Smooth muscle cell (in vitro differentiated cells): ENCODE measurements around the gene PACRGL. TPM values are rescaled to one million over a fixed set of nuclear protein-coding genes. Genes with fewer than 3 reads are reported as not detected.

Experiments
- DNase-seq: peaks from one replicate; lab custom pipeline; 2025; ENCODE audit not compliant: unreplicated experiment; lab: John Stamatoyannopoulos, UW
- H2AFZ ChIP-seq: fragments of 200-600 bp; sonication (generic); 2 replicates; pipeline ENCODE4 v1.6.0; 2016; ENCODE audit warnings: antibody characterized with exemption, low read depth, mild to moderate bottlenecking
- H3F3A ChIP-seq: fragments of 200-600 bp; sonication (generic); 2 replicates; pipeline ENCODE4 v1.6.0; 2017; ENCODE audit warnings: antibody characterized with exemption, low read depth
- H3K27ac ChIP-seq: fragments of 200-600 bp; sonication (generic); 2 replicates; pipeline ENCODE4 v1.5.1; 2016; ENCODE audit warnings: low read depth, mild to moderate bottlenecking
- H3K27me3 ChIP-seq: fragments of 200-600 bp; sonication (generic); 2 replicates; pipeline ENCODE4 v1.6.1; 2016; ENCODE audit warnings: low read depth, mild to moderate bottlenecking
- H3K36me3 ChIP-seq: fragments of 200-600 bp; sonication (generic); 2 replicates; pipeline ENCODE4 v1.5.1; 2016; ENCODE audit warnings: low read depth
- H3K4me1 ChIP-seq: fragments of 200-600 bp; sonication (generic); 2 replicates; pipeline ENCODE4 v1.5.1; 2016; ENCODE audit warnings: low read depth
- H3K4me2 ChIP-seq: fragments of 200-600 bp; sonication (generic); 2 replicates; pipeline ENCODE4 v1.6.0; 2016; ENCODE audit warnings: mild to moderate bottlenecking
- H3K4me3 ChIP-seq: fragments of 200-600 bp; sonication (generic); 2 replicates; pipeline ENCODE4 v1.5.1; 2016; ENCODE audit warnings: mild to moderate bottlenecking
- H3K79me2 ChIP-seq: fragments of 200-600 bp; sonication (generic); 2 replicates; pipeline ENCODE4 v1.6.0; 2016; ENCODE audit warnings: low read depth, mild to moderate bottlenecking
- H3K9ac ChIP-seq: fragments of 200-600 bp; sonication (generic); 2 replicates; pipeline ENCODE4 v1.6.0; 2016; ENCODE audit warnings: low read depth
- H3K9me3 ChIP-seq: fragments of 200-600 bp; sonication (generic); replicated peaks from 2 replicates; pipeline ENCODE4 v1.5.1; 2016; ENCODE audit warnings: low read depth
- H4K20me1 ChIP-seq: fragments of 200-600 bp; sonication (generic); 2 replicates; pipeline ENCODE4 v1.6.0; 2016; ENCODE audit warnings: low read depth
- WGBS: methylation state at CpG from one replicate; pipeline ENCODE4 v1.1.7; 2016; ENCODE audit warnings: low lambda C conversion rate; 5-methylcytosine and 5-hydroxymethylcytosine counted together
- polyA plus RNA-seq: library from polyadenylated mRNA; unstranded; fragments of >200 nt; fragmentation: Nextera tagmentation; extraction: Ambion mirVana; gene quantifications from 2 replicates; pipeline ENCODE4 v1.2.1, GENCODE V29; 2016
- total RNA-seq: library from RNA; depleted of rRNA; stranded (reverse); fragments of >200 nt; gene quantifications from 2 replicates; pipeline ENCODE4 v1.2.3, GENCODE V29; 2014
- TF ChIP-seq, protein P1 (sequence below): fragments of 200-600 bp; sonication (generic); IDR thresholded peaks from 2 replicates; pipeline ENCODE4 v1.5.1; 2017; ENCODE audit warnings: borderline replicate concordance, mild to moderate bottlenecking, antibody characterized with exemption; ENCODE audit not compliant: insufficient read depth, poor library complexity, severe bottlenecking

Gene PACRGL
- total and polyA plus RNA-seq, 2 experiments from 2014 or later, result 9.1 to 19.9 TPM

DNA sequence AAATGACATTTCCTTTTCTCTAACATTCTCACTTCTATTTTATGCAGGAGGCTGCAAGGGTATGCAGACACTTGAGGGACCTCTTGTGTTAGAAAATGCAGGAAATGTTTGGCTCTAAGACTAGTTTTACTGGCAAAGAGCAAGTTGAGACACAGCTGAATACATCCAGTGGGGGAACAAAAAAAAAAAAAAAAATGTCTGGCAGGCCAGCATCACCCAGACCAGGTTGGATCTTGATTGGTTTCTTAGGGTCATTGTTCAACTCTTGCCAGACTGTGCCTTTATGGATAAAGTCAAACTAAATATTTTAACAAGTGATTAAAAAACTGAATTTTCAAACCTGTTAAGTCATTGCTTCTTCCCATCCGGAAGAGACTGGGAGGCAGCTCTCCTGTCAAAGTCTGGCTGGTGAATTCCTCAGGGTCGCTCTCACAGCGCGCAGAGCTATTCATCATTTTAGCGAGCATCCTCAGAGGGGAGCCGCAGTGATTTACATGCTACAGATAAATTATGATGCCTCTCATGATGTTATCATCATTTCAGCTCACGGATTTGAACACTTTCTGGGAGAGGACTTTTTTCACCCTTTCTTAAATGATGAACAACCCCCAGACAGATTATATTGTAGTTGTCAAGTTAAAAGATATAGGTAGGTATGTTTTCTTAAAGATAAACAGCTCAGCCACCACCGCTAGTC is 23.6 kb upstream of the PACRGL start:
- DNase-seq, result no peak
- Histone ChIP-seq H3K4me3 (no peak overlapping the region), H4K20me1 (no peaks in the 10 kb centered on the region), H3K9ac (no peak overlapping the region), H3K36me3 (no peaks in the 10 kb centered on the region), H3K79me2 (no peaks in the 10 kb centered on the region), H3K27ac (no peak overlapping the region), H3K4me1 (no peaks in the 10 kb centered on the region), H3K27me3 (no peaks in the 10 kb centered on the region), H3K4me2 (no peak overlapping the region), H2AFZ (no peak overlapping the region), H3K9me3 (no peaks in the 10 kb centered on the region), H3F3A (no peaks in the 10 kb centered on the region)
- 71% methylated on average over 8 of the region's 8 CpGs for WGBS
- TF ChIP-seq, protein P1, sequence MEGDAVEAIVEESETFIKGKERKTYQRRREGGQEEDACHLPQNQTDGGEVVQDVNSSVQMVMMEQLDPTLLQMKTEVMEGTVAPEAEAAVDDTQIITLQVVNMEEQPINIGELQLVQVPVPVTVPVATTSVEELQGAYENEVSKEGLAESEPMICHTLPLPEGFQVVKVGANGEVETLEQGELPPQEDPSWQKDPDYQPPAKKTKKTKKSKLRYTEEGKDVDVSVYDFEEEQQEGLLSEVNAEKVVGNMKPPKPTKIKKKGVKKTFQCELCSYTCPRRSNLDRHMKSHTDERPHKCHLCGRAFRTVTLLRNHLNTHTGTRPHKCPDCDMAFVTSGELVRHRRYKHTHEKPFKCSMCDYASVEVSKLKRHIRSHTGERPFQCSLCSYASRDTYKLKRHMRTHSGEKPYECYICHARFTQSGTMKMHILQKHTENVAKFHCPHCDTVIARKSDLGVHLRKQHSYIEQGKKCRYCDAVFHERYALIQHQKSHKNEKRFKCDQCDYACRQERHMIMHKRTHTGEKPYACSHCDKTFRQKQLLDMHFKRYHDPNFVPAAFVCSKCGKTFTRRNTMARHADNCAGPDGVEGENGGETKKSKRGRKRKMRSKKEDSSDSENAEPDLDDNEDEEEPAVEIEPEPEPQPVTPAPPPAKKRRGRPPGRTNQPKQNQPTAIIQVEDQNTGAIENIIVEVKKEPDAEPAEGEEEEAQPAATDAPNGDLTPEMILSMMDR, result no peak

DNA sequence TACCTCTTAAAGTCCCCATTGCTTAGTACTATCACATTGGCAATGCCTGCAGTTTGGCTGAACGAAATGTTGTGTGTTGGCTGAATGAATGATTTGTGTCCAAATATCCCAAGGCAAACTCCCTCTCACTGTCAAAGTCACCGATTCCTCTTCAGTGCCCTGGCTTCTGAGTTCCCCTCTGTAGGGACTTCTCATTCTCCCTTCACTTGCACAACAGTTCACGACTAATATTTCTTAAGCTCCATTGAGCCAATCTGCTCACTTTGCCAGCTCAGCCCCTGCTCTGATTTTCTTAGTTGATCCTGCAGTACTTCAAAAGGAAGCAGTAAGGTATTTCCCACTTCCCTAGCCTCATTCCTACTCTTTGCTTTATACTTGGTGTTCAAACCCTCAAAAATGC is 21.9 kb upstream of the PACRGL start:
- no peak overlapping the region for H3K9ac ChIP-seq
- WGBS, result 96% methylated on average over 3 of the region's 3 CpGs
- H3K27me3 ChIP-seq, result no peaks in the 10 kb centered on the region
- H3K4me3 ChIP-seq, result no peak overlapping the region
- no peaks in the 10 kb centered on the region for H3K79me2 ChIP-seq
- H3K27ac ChIP-seq, result no peak overlapping the region
- TF ChIP-seq, protein P1, result no peak
- no peaks in the 10 kb centered on the region for H4K20me1 ChIP-seq
- no peaks in the 10 kb centered on the region for H3K4me1 ChIP-seq
- no peak overlapping the region for H3K4me2 ChIP-seq
- H3K36me3 ChIP-seq, result no peaks in the 10 kb centered on the region
- H2AFZ ChIP-seq, result no peak overlapping the region
- no peaks in the 10 kb centered on the region for H3F3A ChIP-seq
- DNase-seq, result no peak
- no peaks in the 10 kb centered on the region for H3K9me3 ChIP-seq

DNA sequence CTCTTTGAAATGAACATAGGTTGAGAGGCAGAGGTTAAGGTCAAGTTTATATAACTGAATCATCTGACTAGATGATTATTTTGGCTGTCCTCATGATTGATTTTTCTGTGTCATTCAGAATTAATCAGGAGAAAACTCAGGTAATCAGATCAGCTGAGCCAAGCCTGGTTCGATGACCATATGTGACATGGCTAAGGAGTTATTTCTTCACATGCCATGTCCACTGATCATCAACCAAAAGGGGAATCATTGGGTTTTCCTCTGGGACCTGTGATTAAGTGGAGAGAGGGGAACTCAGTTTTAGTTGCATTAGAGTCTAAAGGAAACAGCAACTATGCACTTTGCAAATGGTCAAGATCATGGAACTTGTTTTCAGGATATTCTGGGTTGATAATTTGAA is 20.3 kb upstream of the PACRGL start:
- no peak overlapping the region for H3K4me2 ChIP-seq
- DNase-seq, result no peak
- WGBS, result 87% methylated on average over 1 of the region's 1 CpG
- no peak overlapping the region for H3K4me3 ChIP-seq
- H4K20me1 ChIP-seq, result no peaks in the 10 kb centered on the region
- no peaks in the 10 kb centered on the region for H3K36me3 ChIP-seq
- no peaks in the 10 kb centered on the region for H3K9me3 ChIP-seq
- TF ChIP-seq, protein P1, result no peak
- no peaks in the 10 kb centered on the region for H3K4me1 ChIP-seq
- no peaks in the 10 kb centered on the region for H3K79me2 ChIP-seq
- no peak overlapping the region for H3K27ac ChIP-seq
- no peak overlapping the region for H3K9ac ChIP-seq
- H3K27me3 ChIP-seq, result no peaks in the 10 kb centered on the region
- H3F3A ChIP-seq, result no peaks in the 10 kb centered on the region
- no peak overlapping the region for H2AFZ ChIP-seq

DNA sequence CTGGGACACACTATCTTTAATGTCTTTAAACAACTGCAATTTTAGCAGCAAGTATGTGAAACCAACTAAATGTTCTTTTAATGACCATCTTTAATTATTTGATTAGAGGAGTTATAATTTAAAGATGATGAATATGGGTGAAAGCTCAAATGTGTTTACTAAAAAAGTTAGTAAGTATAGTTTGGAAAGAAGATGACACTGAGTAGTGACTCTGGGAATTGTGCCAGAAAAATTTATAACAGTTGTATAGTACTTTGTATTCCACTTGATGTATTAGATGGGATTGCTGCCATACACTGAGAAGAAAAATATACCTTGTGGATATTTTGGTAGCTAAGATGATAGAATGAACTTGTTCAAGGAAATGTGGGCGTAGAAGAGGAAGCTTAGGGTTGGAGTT is 19.5 kb upstream of the PACRGL start:
- TF ChIP-seq, protein P1, result no peak
- no peaks in the 10 kb centered on the region for H3K36me3 ChIP-seq
- no peak overlapping the region for H2AFZ ChIP-seq
- DNase-seq, result no peak
- H3K79me2 ChIP-seq, result no peaks in the 10 kb centered on the region
- H3K4me2 ChIP-seq, result no peak overlapping the region
- H3F3A ChIP-seq, result no peaks in the 10 kb centered on the region
- WGBS, result 95% methylated on average over 1 of the region's 1 CpG
- no peak overlapping the region for H3K9ac ChIP-seq
- no peaks in the 10 kb centered on the region for H3K9me3 ChIP-seq
- H3K4me1 ChIP-seq, result no peaks in the 10 kb centered on the region
- H4K20me1 ChIP-seq, result no peaks in the 10 kb centered on the region
- H3K27me3 ChIP-seq, result no peaks in the 10 kb centered on the region
- no peak overlapping the region for H3K4me3 ChIP-seq
- no peak overlapping the region for H3K27ac ChIP-seq
